Measurements from ENCODE around the gene DENND1A.
"Not testable (repeated sequence)": the region's sequence is repeated elsewhere in the genome, so short reads cannot be mapped to it uniquely, and the experiment has no call there.

GRCh38 chr9:123636805-123637204 is 293.1 kb downstream of the DENND1A start:
- not testable (repeated sequence) for TF ChIP-seq CTCF (IDR thresholded peaks at IDR 0.05; ENCODE audit: insufficient read depth, low read depth, low read length); EZH2 (IDR thresholded peaks at IDR 0.05; ENCODE audit: insufficient read depth, low read length)

Measured in astrocyte (in vitro differentiated cells and primary cell).